ENCODE results near the gene RARB.

RARB gene

DNA sequence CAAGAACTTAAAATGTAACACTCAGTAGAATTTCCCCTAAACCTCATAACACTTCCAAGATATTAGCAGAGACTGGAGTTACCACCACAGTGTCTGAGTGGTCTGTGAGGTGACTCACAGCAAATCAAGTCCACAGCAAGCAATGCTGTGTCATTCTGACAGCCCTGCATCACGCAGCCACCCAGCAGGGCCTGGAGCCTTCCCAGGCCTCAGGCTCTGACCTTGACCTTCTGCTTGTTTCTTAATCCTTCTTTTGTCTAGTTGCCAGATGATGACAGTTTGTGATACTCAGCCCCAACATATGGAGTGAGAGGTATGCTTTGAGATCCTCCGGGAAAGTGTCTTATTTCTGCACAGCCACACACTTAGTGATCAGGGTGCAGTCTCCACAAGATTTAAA lies 154.2 kb downstream of the RARB start:
- DNase-seq, result no peak

DNA sequence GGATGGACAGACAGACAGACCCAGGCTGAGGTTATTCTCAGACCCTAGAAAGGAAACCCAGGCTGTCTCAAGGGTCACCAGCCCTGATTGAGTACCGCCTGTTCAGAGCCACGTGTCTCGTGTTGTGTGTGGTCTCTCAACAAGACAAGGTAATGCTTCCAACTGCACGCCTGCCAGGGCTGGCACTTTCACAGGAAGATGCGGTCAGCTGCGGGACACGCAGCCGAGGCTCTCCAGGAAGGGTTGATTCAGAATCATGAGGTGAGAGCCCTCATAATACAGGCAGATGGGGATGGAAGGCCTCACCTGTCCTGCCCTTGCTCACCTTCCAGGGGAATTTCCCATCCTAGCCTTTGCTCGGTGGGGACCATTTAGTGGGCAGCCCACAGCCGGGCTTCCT lies 155.3 kb downstream of the RARB start:
- no peak for DNase-seq

DNA sequence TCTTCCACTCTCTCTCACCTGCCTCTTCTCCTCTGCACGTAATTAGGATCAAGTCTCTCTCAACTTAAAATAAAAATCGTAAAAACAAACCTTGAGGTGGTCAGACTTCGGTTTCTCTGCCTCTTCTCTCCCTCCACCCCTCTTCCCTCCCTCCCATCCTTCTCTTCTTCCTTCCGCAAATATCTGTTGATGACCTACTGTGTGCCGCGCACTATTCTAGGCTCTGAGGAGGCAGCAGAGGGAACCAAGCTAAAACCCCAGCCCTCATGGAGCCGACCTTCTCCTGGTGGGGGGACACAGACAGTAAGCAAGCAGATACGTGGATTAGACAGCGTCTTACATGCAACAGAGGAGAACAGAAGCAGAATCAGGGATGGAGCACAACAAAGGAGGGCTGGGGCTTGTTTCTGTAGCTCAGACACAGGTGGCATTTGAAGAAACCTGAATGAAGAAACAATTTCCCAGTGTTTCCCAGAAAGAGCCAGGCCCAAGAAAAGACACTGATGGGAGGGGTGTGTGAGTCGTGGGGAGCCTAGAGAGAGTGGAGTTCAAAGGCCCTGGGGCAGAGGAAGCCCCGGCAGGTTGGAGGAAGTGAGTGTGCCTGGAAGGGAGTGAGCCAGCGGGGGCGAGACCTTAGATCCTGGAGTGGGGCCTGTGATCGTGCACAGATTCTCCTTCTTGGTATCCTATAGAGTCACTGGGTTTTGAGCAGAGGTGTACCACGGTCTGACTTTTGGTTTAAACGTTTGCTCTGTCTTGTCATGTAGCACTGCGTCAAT lies 156.1 kb downstream of the RARB start:
- DNase-seq, result no peak

DNA sequence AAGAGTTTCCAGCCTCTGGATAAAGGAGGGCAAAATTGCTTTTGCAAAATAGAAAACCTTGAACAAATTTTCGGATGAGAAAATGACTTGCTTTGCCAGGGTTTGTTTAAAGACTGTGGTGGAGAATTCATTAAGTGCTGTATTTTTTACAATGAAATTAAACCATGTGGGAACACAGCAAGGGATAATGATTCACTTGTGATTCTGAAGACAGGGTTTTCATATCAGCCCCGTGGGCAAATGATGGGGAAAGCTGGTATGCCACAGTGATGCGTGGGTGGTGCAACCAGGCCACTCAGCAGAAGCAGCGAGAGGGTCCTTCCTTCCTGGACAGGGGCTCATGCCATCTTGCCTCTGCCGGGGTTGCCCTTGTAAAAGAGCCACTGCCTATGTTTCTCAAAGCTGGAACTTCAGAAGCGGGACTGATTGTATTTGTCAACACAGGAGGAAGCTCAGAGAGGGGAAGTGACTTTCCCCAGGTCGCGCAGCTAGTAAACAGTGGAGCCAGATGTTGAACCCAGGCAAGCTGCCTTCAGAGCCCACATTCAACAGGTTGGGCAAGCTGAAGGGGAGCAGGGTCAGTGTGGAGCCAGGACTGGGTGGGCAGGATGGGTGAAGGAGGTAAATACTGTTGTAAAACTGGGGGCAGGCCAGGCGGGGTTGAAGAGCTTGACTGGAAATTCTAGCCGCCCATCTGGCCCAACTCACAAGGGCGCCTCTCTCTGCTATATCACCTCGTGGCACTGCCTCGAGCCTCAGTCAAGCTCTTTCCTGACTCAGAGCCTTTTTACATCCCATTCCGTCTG lies 157.5 kb downstream of the RARB start:
- DNase-seq, result no peak

DNA sequence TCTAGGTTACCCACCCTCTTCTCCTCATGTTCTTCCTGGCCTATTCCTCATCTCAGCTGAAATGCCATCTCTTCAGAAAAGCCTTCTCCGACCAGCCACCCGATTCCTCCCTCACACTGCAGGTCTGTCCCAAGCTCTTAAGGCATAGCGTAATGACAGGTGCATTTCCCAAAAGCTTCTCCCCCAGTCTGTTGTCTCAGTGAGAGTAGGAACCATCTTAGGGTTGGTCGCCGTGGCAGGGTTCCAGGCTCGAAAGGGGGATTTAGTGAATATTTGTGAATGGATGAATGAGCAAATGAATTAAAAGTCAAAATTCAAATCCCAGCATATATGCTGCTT lies 158.1 kb downstream of the RARB start:
- DNase-seq, result no peak

DNA sequence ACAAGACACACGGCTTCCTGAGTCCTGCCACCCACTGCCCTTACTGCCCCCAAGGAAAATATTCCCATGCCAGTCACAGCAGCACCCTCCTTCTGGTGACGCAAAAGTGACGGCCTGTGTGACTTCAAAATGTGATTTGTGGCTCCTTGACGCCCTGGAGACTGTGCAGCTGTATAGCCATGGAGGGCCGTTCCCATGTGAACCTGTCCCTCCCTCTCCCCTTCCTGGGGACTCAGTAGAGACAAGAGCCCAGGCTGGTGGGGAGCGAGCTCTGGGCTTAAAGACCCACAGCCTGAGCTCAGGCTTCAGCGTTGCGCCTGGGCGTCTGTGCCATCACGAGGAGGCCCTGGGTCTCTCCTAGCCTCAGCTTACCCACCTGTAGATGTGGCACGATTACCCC lies 158.5 kb downstream of the RARB start:
- DNase-seq, result no peak

DNA sequence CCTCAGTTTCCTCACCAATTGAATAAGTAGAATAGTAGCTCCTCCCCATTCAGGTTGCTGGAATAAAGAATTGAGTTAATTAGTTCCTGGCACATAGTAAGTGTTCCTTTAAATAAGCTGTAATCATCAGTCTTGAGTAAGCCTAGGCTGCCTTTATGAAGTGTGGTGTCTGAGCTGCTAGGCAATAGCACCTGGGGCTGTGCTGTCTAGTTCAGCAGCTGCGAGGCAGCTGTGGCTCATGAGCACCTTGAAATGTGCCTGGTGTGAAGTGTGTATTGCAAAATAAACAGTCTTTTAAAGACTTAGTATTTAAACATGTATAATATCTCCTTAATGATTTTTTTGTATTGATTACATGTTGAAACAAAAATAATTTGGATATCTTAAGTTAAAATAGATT lies 159.0 kb downstream of the RARB start:
- DNase-seq, result no peak

DNA sequence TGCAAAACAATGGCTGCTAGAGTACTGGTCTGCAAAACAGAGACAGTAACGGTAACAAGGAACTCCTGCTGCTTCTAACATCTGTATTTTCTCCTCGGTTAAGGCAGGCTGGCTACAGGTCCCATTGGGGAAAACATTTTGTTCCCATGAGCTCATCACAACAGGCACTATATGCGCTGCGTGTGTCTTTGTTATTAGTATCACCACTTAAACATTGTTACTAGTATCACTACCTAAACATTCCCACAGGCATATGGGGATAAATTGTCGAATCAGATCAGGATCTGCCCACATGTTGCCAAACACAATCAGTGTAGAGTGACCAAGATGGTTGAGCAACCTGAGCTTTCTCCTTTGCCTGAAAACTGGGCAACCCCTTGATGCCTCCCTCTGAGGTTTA lies 159.5 kb downstream of the RARB start:
- no peak for DNase-seq

DNA sequence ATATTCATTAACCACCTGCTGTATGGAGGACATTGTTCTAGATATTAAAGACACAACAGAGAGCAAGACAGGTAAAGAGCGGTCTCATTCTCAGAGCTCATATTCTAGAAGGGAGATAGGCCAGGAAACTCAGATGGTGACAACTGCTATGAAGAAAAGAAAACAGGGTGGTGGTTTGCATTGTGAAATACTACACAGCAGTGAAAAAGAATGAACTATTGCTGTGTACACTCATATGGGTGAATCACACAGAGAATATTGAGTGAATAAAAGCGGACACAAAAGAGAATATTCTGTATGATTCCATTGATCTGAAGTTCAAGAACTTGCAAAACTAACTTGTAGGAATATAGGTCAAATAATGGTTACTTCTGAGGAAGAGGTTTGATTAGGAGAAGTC lies 159.9 kb downstream of the RARB start:
- DNase-seq, result no peak

DNA sequence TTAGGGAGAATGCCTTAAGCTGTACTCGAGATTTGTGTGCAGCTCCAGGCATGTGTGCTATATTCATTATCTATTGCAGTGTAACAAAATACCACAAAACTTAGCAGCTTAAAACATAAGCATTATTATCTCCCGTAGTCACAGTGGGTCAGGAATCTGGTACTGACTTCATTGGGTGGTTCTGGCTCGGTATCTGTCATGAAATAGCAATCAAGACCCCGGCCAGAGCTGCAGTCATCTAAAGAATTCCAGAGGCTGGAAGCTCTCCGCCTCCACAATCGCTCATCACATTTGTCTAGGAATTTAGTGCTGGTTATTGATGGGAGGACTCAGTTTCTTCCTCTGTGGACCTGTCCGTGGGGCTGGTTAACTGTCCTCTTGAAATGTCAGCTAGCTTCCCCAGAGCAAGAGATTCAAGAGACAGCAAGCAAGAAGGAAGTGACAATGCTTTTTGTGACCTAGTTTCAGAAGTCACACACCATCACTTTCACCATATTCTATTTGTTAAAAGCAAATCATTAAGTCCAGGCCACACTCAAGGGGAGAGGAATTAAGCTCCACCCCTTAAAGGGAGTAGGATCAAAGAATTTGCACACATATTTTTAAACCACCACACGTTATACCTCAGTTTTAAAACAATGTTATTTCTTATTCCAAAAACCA lies 160.5 kb downstream of the RARB start:
- DNase-seq, result no peak

DNA sequence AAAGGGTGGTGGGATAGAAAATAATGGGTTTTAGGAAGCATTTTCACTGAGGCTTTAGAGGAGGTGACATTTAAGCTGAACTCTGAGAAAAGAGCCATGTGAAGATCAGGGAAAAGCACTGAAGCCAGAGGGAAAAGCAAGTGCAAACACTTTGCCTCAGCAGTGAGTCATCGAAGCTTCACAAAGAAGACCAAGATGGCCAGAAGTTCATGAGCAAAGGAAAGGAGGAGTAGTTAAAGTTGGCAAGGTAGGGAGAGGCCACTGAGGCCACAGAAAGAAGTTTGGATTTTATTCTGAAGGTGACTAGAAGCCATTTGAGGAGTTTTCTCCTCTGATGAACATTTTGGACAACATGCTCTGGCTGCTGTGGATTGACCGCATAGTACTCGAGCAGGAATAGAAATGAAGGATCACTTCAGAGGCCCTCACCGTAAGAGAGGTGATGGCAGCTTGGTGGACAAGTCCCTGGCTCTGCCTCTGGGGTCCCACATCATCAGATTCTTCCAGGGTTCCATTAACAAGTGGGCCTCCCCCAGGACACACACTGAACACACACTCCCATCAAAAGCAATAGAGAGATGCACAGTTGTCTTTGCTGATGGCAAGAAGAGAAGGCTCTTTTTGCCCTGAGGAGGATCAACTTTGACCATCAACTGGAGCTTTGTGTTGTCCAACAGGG lies 161.2 kb downstream of the RARB start:
- no peak for DNase-seq

DNA sequence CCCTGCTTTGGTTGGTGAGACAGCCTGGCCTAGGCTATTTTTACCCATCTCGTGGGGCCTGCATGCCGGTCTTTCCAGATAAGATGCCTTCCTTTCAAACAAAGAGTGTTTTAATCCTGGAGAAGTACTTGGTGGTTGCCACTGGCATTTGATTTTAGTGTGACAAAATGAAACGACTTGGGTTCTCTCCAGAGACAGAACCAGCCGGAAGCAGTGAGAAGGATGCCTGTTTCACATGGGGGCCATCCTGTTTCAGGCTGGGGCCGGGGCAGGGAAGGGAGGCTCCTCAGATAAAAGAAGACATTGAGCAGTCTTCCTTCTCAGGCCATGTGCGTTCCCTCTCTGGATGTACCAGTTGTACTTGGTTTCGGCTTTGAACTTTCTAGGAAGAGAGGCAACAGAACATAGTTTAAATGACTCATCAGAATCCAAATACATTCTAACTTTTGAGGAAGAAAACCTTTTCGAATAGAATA lies 161.8 kb downstream of the RARB start:
- DNase-seq, result no peak

DNA sequence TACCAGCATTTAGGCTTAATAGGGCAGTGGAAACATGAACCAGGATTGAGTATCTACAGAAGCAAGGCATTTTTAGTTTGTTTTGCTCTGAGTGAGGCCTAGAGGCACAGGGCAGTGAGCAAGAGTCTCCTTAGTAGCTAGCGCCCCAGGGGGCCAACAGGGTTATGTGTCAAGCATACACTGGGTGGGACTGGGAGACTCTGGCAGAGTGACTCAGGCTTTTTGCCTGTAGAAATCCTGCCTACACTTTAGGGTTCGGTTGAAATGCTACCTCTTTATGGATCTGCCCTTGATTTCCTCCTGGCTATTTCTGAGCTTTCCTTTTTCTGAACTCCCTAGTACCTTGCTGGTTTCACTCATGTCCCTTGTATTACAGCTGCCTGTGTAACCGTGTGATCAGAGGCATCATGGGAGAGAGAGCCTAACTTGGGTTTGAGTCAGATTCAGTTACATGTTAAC lies 164.5 kb downstream of the RARB start:
- DNase-seq, result no peak

DNA sequence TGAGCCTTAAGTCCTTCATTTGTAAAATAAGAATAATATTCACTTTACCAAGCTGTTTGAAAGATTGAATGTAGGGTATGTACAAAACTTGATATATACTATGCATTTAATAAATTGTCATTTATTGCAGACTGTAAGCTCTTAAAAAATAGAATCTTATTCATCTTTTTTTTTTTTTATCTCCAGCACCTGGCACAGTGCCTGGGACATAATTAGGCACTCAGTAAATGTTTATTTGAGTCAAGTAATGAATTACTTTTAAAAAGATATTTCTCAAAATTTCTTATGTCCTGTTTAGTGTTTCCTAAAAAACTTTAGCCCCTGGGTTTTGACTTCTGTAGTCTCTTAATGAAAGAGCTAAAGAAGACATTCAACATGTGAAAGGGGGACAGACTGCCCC lies 164.9 kb downstream of the RARB start:
- DNase-seq, result no peak

DNA sequence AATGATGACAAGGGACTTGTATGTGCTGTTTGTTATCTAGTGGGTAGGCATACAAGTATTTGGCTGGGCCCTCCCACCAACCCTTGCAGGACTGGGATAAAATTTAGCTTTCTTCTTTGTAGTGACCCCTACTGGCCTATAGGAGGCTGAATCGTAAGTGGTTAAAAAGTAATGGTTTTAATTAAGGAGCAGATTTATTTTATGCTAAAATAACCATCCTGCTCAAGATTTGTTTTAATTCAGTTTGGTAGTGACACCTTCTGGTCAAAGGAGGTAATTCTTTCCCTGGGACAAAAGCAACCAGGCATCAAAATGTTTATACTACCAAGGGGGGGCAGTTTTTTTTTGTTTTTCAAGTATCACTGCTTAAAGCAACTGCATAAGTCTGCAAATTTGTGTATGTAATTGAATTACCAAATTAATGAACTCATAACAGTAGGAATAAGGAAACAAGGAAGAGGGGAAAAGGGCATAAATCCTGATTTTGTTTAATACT lies 166.0 kb downstream of the RARB start:
- DNase-seq, result peak in 1 of 2 donors; percentile 51

DNA sequence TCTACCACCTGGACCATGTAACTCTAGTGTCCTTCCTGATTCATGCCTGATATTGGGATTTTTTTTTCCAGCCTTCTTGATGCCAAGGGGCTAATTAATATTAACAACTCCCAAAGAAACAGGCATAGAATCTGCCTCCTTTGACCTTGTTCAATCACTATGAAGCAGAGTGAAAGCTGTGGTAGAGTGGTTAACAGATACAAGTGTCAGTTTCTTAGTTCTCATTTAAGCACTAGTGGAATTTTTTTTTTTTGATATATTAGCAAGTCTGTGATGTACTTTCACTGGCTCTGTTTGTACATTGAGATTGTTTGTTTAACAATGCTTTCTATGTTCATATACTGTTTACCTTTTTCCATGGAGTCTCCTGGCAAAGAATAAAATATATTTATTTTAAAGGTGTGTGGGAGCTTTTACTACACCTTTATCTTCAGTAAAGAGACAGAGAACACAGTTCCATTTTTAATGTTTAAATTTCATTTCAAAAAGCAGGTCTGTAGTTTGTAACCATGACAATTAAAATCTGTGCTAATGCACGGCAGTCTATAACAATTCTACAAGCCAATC lies 169.6 kb downstream of the RARB start:
- DNase-seq, result no peak

DNA sequence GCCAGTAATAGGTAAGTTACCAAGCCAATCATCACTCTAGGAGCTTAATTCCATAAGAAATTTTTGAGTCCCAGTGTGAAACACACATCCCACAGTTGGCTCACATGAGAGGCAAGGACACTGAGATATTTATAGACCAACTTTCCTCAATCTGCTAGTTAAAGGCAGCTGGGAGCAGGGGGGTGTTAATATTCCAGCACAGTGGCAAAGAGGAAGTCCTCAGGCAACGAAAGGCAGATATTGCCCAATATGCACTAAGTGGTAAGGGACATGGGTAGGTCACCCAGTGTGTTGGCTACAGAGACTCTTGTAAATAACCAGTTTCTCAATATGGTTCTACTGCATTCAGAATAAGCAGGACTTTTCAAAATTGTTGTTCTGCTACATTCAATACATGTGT lies 175.6 kb downstream of the RARB start:
- no peak for DNase-seq

DNA sequence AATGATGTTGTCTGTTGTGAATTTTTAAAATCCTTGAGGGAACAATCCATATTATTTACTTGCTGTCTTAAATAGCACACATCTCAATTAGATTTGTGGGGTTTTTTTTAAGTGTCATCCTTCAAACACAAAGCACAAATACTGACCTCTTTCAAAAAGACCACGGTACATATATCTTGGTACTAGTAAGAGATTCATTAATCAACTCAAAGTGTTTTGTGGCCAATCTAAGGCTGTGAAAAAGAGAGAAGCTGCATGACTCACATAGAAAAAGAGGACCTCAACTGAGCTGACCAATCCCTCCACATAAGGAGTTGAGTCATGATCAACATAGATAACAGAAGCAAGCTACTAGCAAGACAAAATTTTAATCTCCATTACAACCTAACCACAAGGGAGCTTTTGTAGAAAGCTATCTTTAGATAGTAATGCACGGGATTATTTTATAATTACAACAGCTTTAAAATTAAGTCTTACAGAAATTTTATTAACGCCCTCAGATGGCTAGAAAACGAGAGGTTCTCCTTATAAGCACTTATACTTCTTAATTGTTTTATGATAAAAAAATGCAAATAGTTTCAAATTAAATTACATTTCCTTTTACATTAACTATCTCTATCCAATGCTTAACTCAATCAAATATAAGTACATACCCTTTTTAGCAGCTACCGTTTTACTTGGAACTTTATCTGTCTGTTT lies 176.2 kb downstream of the RARB start:
- no peak for DNase-seq

DNA sequence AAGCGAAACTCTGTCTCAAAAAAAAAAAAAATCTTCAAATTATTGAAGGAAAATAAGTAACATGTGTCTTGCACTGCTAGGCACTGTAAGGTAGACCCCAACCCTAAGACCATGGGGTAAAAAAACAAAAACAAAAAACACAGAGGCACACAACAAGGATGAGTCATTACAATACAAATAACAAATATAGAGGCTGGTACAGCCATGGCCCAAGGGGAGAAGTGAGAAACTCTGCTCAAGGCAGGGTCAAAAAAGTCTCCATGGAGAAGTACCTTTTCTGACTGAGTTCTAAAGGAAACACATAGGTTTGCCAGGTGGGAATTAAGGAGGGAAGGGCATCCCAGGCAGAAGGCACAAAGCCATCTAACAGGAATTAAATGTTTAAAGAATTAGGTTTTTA lies 182.1 kb downstream of the RARB start:
- no peak for DNase-seq

DNA sequence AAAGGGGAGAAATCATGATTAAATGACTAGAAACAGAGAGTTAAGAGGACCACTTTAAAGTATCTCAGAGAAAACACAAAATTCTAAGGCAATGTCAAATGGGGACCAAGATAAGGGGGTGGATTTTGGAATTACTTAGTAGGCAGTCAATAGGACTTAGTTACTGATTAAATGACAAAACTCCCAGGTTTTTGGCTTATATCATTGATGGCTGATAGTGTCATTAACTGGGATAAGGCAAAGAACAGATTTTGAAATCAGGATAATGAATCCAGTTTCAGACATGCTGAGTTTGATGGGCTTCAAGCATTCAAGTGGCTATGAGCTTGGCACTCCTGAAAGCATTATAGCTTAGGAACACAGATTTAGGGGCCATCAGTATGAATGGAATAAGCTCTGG lies 182.7 kb downstream of the RARB start:
- DNase-seq, result no peak

DNA sequence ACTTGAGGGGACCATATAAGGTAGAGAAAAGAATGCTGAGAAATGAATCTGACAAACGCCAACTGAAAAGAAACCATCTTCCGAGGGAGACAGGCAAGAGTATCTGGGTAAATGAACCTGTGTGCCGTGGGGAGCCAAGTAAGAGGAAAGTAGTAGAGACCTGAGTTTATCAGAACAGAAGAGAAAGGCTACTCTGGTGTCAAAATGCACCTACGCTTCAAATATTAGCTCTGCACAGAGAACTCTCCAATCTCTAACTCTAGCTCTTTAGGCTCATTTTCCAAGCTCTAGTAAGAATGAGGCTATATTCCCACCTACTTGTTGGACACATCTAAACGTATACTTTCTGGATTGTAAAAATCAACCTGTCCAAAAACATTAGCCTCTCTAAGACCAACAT lies 183.1 kb downstream of the RARB start:
- no peak for DNase-seq

DNA sequence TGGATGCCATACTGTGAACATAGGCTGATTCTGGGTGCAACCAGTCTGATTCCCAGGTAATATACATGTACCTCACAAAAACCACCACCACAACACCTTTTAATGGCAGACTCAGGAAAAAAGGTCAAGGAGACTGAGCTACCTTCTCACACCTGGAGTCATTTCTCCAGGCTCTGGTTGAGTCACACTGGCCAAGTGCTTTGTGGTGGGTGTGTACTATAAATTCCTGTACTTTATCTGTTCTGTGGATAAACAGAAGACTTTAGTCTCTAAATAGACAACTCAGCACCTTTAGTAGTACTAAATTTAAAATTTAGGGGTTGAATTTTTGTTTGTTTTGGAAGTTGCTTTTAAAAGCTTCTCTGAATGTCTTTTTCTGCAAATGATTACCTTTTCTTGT lies 190.0 kb downstream of the RARB start:
- DNase-seq, result no peak

Measured in CD4-positive, alpha-beta T cell treated with Interferon alpha-2 for 1 hour (primary cell).